K562 (cell line): ENCODE results near the gene NONO. TPM values are rescaled to one million over a fixed set of nuclear protein-coding genes. Genes with fewer than 3 reads are reported as not detected.
"Not testable (repeated sequence)": the region's sequence is repeated elsewhere in the genome, so short reads cannot be mapped to it uniquely, and the experiment has no call there.

Source experiments
- ATAC-seq: fragments of 200-7000 bp; cut with Tn5 transposase; 3 replicates; pipeline ENCODE4 v1.9.1; 2020; ENCODE audit warnings: moderate library complexity
- BruUV-seq: library from RNA; stranded (reverse); fragments of 400-500 nt; replicated peaks from 2 replicates; lab custom pipeline; 2021; lab: Mats Ljungman, UMichigan
- CTCF ChIA-PET: fragments of 300-600 bp; formaldehyde crosslinking; extraction: SDS; loops from one replicate; lab custom pipeline; 2021; ENCODE audit warnings: low intra/inter-chr PET ratio; lab: Yijun Ruan, JAX
- POLR2A ChIA-PET: fragments of 300-600, 350-650 bp; sonication (Branson Sonifier 250); formaldehyde crosslinking; extraction: SDS; loops from one replicate; lab custom pipeline; 2021; ENCODE audit warnings: antibody characterized with exemption, inconsistent platforms; lab: Yijun Ruan, JAX
- DNase-seq, 4 experiments: peaks; one replicate each; pipeline versions ENCODE4 v3.0.0 to v3.0.0-alpha.2; 2011 to 2018; ENCODE audit warnings: low spot score in 3 of 4, mixed read lengths in 3 of 4; ENCODE audit errors: extremely low read depth in 1 of 4
- FAIRE-seq: peaks from 2 replicates; lab custom pipeline; 2011; peaks lifted over from hg19 to GRCh38; lab: Jason Lieb, UNC
- H2AFZ ChIP-seq: 2 replicates; pipeline ENCODE4 v1.6.0; 2011; ENCODE audit warnings: low read depth, low read length, control low read depth, inconsistent platforms
- H3K27ac ChIP-seq: fragments of 200-600 bp; 3 replicates; pipeline ENCODE4 v1.8.0; 2011; ENCODE audit warnings: low read depth, mild to moderate bottlenecking, control low read depth, inconsistent platforms, low read length, moderate library complexity, mixed read lengths; ENCODE audit errors: extremely low read depth
- H3K27me3 ChIP-seq, 2 experiments: fragments of 300-600 bp in 1 of 2; 2 replicates in 1 of 2; 3 replicates in 1 of 2; pipeline versions ENCODE4 v1.6.0 to v1.8.0; 2011; ENCODE audit warnings: inconsistent platforms in 2 of 2, low read length in 2 of 2, mild to moderate bottlenecking in 1 of 2, mixed read lengths in 1 of 2, moderate library complexity in 1 of 2; ENCODE audit not compliant: control insufficient read depth in 2 of 2, insufficient read depth in 2 of 2
- H3K36me3 ChIP-seq: fragments of 300-600 bp; 3 replicates; pipeline ENCODE4 v1.8.0; 2011; ENCODE audit warnings: mild to moderate bottlenecking, low read length, inconsistent platforms; ENCODE audit not compliant: control insufficient read depth, insufficient read depth
- H3K4me1 ChIP-seq, 2 experiments: fragments of 200-600 bp in 1 of 2; replicated peaks in 1 of 2; 2 replicates in 1 of 2; 3 replicates in 1 of 2; pipeline versions ENCODE4 v1.5.1 to v1.8.0; 2011; ENCODE audit warnings: inconsistent platforms in 2 of 2, low read length in 2 of 2, mild to moderate bottlenecking in 1 of 2, mixed read lengths in 1 of 2, moderate library complexity in 1 of 2; ENCODE audit not compliant: control insufficient read depth in 2 of 2, insufficient read depth in 2 of 2
- H3K4me2 ChIP-seq: 2 replicates; pipeline ENCODE4 v1.6.1; 2011; ENCODE audit warnings: low read length, control low read depth, inconsistent platforms, mixed read lengths; ENCODE audit not compliant: insufficient read depth
- H3K4me3 ChIP-seq: fragments of 200-600 bp; sonication (generic), shearing (Covaris generic); 2 replicates; pipeline ENCODE4 v1.5.1; 2016; ENCODE audit warnings: control low read depth, inconsistent platforms
- H3K79me2 ChIP-seq: fragments of 200-600 bp; 3 replicates; pipeline ENCODE4 v1.8.0; 2011; ENCODE audit warnings: low read length, inconsistent platforms; ENCODE audit not compliant: control insufficient read depth, insufficient read depth
- H3K9ac ChIP-seq, 2 experiments: 2 replicates each; pipeline versions ENCODE4 v1.6.0 to v1.6.1; 2011; ENCODE audit warnings: low read depth in 2 of 2, low read length in 2 of 2, control low read depth in 1 of 2, inconsistent platforms in 1 of 2, mild to moderate bottlenecking in 1 of 2, mixed read lengths in 1 of 2; ENCODE audit not compliant: insufficient read depth in 1 of 2
- H3K9me1 ChIP-seq: one replicate; pipeline ENCODE4 v1.6.0; 2011; ENCODE audit warnings: inconsistent platforms, mild to moderate bottlenecking, low read length, moderate library complexity; ENCODE audit not compliant: control insufficient read depth, insufficient read depth
- H3K9me3 ChIP-seq: replicated peaks from 2 replicates; pipeline ENCODE4 v1.5.1; 2011; ENCODE audit warnings: low read depth, low read length, inconsistent platforms; ENCODE audit not compliant: control insufficient read depth, insufficient read depth
- H4K20me1 ChIP-seq: replicated peaks from 2 replicates; pipeline ENCODE4 v1.6.1; 2011; ENCODE audit warnings: low read length, inconsistent platforms, mixed read lengths; ENCODE audit not compliant: control insufficient read depth, insufficient read depth
- ELF1 ChIP-seq: fragments of 200-800 bp; sonication (Bioruptor generic); IDR thresholded peaks from 2 replicates; pipeline ENCODE4 v1.6.1; 2016; ENCODE audit warnings: missing genetic modification characterization, missing compliant biosample characterization
- FOXA3 ChIP-seq, 2 experiments: fragments of 450-650 bp in 1 of 2; sonication (generic) in 1 of 2; formaldehyde crosslinking; IDR thresholded peaks in 1 of 2; conservative IDR thresholded peaks in 1 of 2; 2 replicates each; pipeline versions ENCODE4 v1.4.0 to v1.8.0; 2020 to 2022; ENCODE audit warnings: mild to moderate bottlenecking in 2 of 2, missing genetic modification reagents in 1 of 2
- HNRNPH1 ChIP-seq: fragments of 200-400 bp; formaldehyde crosslinking; optimal IDR thresholded peaks from 2 replicates; pipeline ENCODE3; 2017; ENCODE audit warnings: low read depth, mild to moderate bottlenecking, low read length, moderate library complexity
- IRF2 ChIP-seq: sonication (generic); formaldehyde crosslinking; IDR thresholded peaks from 2 replicates; pipeline ENCODE4 v1.8.1; 2022; ENCODE audit warnings: mild to moderate bottlenecking, missing genetic modification reagents
- PTRF ChIP-seq: fragments of 450-650 bp; IDR thresholded peaks from 2 replicates; pipeline ENCODE4 v1.6.1; 2016; ENCODE audit warnings: mild to moderate bottlenecking, missing genetic modification characterization, missing compliant biosample characterization
- RBM34 ChIP-seq: fragments of 200-400 bp; formaldehyde crosslinking; IDR thresholded peaks from 2 replicates; pipeline ENCODE4 v1.6.1; 2018; ENCODE audit warnings: low read length, borderline replicate concordance; ENCODE audit not compliant: insufficient read depth
- RUNX1 ChIP-seq: sonication (generic); IDR thresholded peaks from 2 replicates; pipeline ENCODE4 v1.6.1; 2016; ENCODE audit warnings: antibody characterized with exemption, low read depth
- SP1 ChIP-seq: sonication (generic); formaldehyde crosslinking; IDR thresholded peaks from 2 replicates; pipeline ENCODE4 v1.8.1; 2022; ENCODE audit warnings: mild to moderate bottlenecking, missing genetic modification reagents
- SPI1 ChIP-seq: IDR thresholded peaks from 2 replicates; pipeline ENCODE4 v1.6.1; 2011; ENCODE audit warnings: low read depth, low read length, control low read depth, borderline replicate concordance
- SUPT5H ChIP-seq: fragments of 450-650 bp; IDR thresholded peaks from 2 replicates; pipeline ENCODE4 v1.6.1; 2016
- TRIM28 ChIP-seq: fragments of 450-650 bp; IDR thresholded peaks from 2 replicates; pipeline ENCODE4 v1.6.1; 2017
- ZNF121 ChIP-seq: sonication (generic); formaldehyde crosslinking; conservative IDR thresholded peaks from 2 replicates; pipeline ENCODE4 v1.8.0; 2022; ENCODE audit warnings: missing genetic modification reagents
- ZNF24 ChIP-seq: fragments of 450-650 bp; IDR thresholded peaks from 2 replicates; pipeline ENCODE4 v1.6.1; 2016
- ZNF431 ChIP-seq: sonication (generic); formaldehyde crosslinking; IDR thresholded peaks from 2 replicates; pipeline ENCODE4 v1.8.0; 2022; ENCODE audit warnings: mild to moderate bottlenecking, missing genetic modification reagents
- ZNF695 ChIP-seq: fragments of 450-650 bp; formaldehyde crosslinking; IDR thresholded peaks from 2 replicates; pipeline ENCODE4 v1.4.0; 2020; ENCODE audit warnings: mild to moderate bottlenecking, moderate library complexity
- WGBS: fragments of 100-300 bp; shearing (Covaris generic); methylation state at CpG from one replicate; pipeline ENCODE4 v1.1.6; 2016; ENCODE audit warnings: low coverage, mixed read lengths; ENCODE audit not compliant: insufficient coverage; ENCODE audit errors: missing lambda C conversion rate; 5-methylcytosine and 5-hydroxymethylcytosine counted together
- in situ Hi-C: fragments of 300-500 bp; cut with MboI; formaldehyde crosslinking; loops from 4 replicates; pipeline ENCODE4 v1.15.0; 2018; ENCODE audit warnings: inconsistent platforms, mixed read lengths
- intact Hi-C: fragments of 100-400 bp; cut with micrococcal nuclease; formaldehyde crosslinking; loops from 2 replicates; pipeline ENCODE4 v1.14.2; 2022
- polyA plus RNA-seq, 8 experiments: library from polyadenylated mRNA; depleted of rRNA in 4 of 8; stranded (reverse) in 5 of 8; unstranded in 3 of 8; fragments of >200 nt; fragmentation: Nextera tagmentation in 2 of 8; fragmentation: Illumina TruSeq in 1 of 8; extraction: Ambion mirVana in 2 of 8; extraction: Trizol in 1 of 8; gene quantifications; 2 replicates each; pipeline versions ENCODE4 v1.2.1 to v1.2.3, GENCODE V29; 2011 to 2014; ENCODE audit warnings: inconsistent platforms in 1 of 8, missing spikeins in 1 of 8
- total RNA-seq, 7 experiments: library from RNA; depleted of rRNA in 6 of 7; stranded (reverse); fragments of >200 nt in 6 of 7; fragmentation: Illumina TruSeq in 2 of 7; extraction: Trizol in 2 of 7; gene quantifications; 2 replicates each; pipeline versions ENCODE4 v1.2.1 to v1.2.3, GENCODE V29; 2011 to 2021; ENCODE audit warnings: low replicate concordance in 1 of 7
- TF ChIP-seq, protein P1 (sequence below): sonication (generic); formaldehyde crosslinking; IDR thresholded peaks from 2 replicates; pipeline ENCODE4 v1.8.0; 2022; ENCODE audit warnings: missing genetic modification reagents, mild to moderate bottlenecking, moderate library complexity, borderline replicate concordance
- TF ChIP-seq, protein P2 (sequence below): fragments of 450-650 bp; conservative IDR thresholded peaks from 2 replicates; pipeline ENCODE4 v1.6.1; 2016; ENCODE audit warnings: missing genetic modification characterization, low read depth, mild to moderate bottlenecking, control low read depth, missing compliant biosample characterization

Gene NONO
- total and polyA plus RNA-seq, 9 of the 15 experiments (the other 6 are each of a cell fraction or from before 2014, with no cell fraction given) = 333 to 651 (median 451) TPM

DNA sequence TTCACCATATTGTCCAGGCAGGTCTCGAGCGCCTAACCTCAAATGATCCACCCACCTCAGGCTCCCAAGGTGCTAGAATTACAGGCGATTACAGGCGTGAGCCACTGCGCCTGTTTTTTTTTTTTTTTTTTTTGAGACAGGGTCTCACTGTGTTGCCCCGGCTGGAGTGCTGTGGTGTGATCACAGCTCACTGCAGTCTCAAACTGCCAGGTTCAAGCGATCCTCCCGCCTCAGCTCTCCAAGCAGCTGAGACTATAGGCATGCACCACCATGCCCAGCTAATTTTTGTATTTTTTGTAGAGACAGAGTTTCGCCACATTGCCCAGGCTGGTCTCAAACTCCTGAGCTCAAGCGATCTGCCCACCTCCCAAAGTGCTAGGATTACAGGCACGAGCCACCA is 41.0 kb downstream of the NONO start:
- H3K79me2 ChIP-seq, H3K27me3 ChIP-seq, H3K4me1 ChIP-seq, H3K9me1 ChIP-seq, H3K9me3 ChIP-seq, CTCF ChIA-PET, FAIRE-seq, H3K4me2 ChIP-seq, ATAC-seq, in situ Hi-C loops, H2AFZ ChIP-seq, BruUV-seq, H4K20me1 ChIP-seq, H3K9ac ChIP-seq, H3K27ac ChIP-seq, POLR2A ChIA-PET, intact Hi-C loops, DNase-seq, H3K36me3 ChIP-seq, H3K4me3 ChIP-seq: not testable (repeated sequence)
- TF ChIP-seq ZNF121 (CRISPR knock-in tag) = peak; percentile 57
- 29% methylated on average over 6 of the region's 11 CpGs for WGBS

DNA sequence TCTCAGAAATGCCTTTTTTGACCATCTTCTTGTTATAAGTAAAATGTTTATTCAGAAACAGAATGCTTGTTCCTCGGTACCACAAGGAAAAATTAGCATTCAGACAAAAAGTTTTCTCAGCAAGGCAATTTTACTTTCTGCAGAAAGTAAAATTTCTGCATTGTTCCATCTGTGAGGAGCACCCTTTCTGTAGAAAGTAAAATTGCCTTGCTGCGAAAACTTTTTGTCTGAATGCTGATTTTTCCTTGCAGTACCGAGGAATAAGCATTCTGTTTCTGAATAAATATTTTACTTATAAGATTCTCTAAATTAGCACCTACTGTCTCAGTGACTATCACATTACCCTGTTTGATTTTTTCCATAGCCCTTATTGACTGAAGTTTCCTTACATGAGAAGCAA is 43.0 kb downstream of the NONO start:
- Histone ChIP-seq H3K9ac (no peak overlapping the region), H3K9me1 (no peaks in the 10 kb centered on the region), H2AFZ (no peak overlapping the region), H3K9me3 (no peaks in the 10 kb centered on the region), H3K27me3 (no peaks in the 10 kb centered on the region), H3K4me2 (no peak overlapping the region), H3K79me2 (no peaks in the 10 kb centered on the region), H4K20me1 (no peaks in the 10 kb centered on the region), H3K4me3 (no peak overlapping the region), H3K4me1 (no peaks in the 10 kb centered on the region), H3K36me3 (no peaks in the 10 kb centered on the region), H3K27ac (no peak overlapping the region)
- intact Hi-C loops = no loop called here
- DNase-seq (no peak), FAIRE-seq (no peak), ATAC-seq (no peak)
- CTCF ChIA-PET = no interaction called here
- 24% methylated on average over 3 of the region's 3 CpGs for WGBS
- POLR2A ChIA-PET = no interaction called here
- in situ Hi-C loops = loop anchor here (25.0 kb wide), 1 partner anchor 564 kb away; no protein-coding TSS in a partner anchor
- BruUV-seq = no TSS peak
- TF ChIP-seq ELF1 (no peak), SPI1 (no peak), HNRNPH1 (no peak), RUNX1 (no peak), ZNF24 (no peak), ZNF695 (CRISPR knock-in tag) (no peak), IRF2 (CRISPR knock-in tag) (no peak), SUPT5H (no peak), RBM34 (no peak), TRIM28 (peak; percentile 52; the same call in 1 of the 2 replicates), SP1 (CRISPR knock-in tag) (no peak), FOXA3 (CRISPR knock-in tag; conservative IDR thresholded peaks at IDR 0.05 in 1 of 2, IDR thresholded peaks at IDR 0.05 in 1 of 2) (no peak), PTRF (no peak), ZNF431 (CRISPR knock-in tag) (no peak)
- TF ChIP-seq, protein P1, sequence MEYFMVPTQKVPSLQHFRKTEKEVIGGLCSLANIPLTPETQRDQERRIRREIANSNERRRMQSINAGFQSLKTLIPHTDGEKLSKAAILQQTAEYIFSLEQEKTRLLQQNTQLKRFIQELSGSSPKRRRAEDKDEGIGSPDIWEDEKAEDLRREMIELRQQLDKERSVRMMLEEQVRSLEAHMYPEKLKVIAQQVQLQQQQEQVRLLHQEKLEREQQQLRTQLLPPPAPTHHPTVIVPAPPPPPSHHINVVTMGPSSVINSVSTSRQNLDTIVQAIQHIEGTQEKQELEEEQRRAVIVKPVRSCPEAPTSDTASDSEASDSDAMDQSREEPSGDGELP = no peak
- TF ChIP-seq, protein P2, sequence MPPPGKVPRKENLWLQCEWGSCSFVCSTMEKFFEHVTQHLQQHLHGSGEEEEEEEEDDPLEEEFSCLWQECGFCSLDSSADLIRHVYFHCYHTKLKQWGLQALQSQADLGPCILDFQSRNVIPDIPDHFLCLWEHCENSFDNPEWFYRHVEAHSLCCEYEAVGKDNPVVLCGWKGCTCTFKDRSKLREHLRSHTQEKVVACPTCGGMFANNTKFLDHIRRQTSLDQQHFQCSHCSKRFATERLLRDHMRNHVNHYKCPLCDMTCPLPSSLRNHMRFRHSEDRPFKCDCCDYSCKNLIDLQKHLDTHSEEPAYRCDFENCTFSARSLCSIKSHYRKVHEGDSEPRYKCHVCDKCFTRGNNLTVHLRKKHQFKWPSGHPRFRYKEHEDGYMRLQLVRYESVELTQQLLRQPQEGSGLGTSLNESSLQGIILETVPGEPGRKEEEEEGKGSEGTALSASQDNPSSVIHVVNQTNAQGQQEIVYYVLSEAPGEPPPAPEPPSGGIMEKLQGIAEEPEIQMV (tag) = no peak
